Neural cell (in vitro differentiated cells): ENCODE data around the gene TSPAN4.

Experiments
- CTCF ChIP-seq: fragments of 450-650 bp; IDR thresholded peaks from 2 replicates; pipeline ENCODE4 v1.5.1; 2014; ENCODE audit warnings: antibody characterized with exemption, mild to moderate bottlenecking, moderate library complexity; ENCODE audit not compliant: poor library complexity, severe bottlenecking
- EP300 ChIP-seq: fragments of 450-650 bp; conservative IDR thresholded peaks from 2 replicates; pipeline ENCODE4 v1.6.1; 2014; ENCODE audit warnings: antibody characterized with exemption, mild to moderate bottlenecking, moderate library complexity; ENCODE audit not compliant: poor library complexity, severe bottlenecking
- MXI1 ChIP-seq: fragments of 450-650 bp; conservative IDR thresholded peaks from 2 replicates; pipeline ENCODE4 v1.6.1; 2014; ENCODE audit warnings: antibody characterized with exemption, mild to moderate bottlenecking; ENCODE audit not compliant: poor library complexity, severe bottlenecking

- TF ChIP-seq CTCF (no peak), MXI1 (no peak), EP300 (no peak)
Observed at GRCh38 chr11:889687-890475, 47.2 kb downstream of the TSPAN4 start.
